Endothelial cell of umbilical vein (primary cell): Measurements from ENCODE around the gene POLE.

ENCODE experiments used
- EZH2 ChIP-seq: IDR thresholded peaks from 2 replicates; pipeline ENCODE4 v1.6.1; 2012; ENCODE audit warnings: borderline replicate concordance, low read depth, mild to moderate bottlenecking, moderate library complexity, low read length, inconsistent platforms; ENCODE audit not compliant: severe bottlenecking
- GATA2 ChIP-seq: IDR thresholded peaks from 2 replicates; pipeline ENCODE4 v1.7.0; 2011; ENCODE audit warnings: low read depth, mild to moderate bottlenecking, moderate library complexity, mixed read lengths, low read length; ENCODE audit not compliant: insufficient read length, insufficient read depth
- JUN ChIP-seq: IDR thresholded peaks from 2 replicates; pipeline ENCODE4 v1.6.1; 2011; ENCODE audit warnings: borderline replicate concordance, low read depth; ENCODE audit not compliant: insufficient read length, insufficient read depth
- MYC ChIP-seq: IDR thresholded peaks from one replicate; pipeline ENCODE4 v1.6.1; 2011; ENCODE audit warnings: mild to moderate bottlenecking, low read depth, low read length
- POLR2A ChIP-seq: IDR thresholded peaks from 2 replicates; pipeline ENCODE4 v1.6.1; 2012; ENCODE audit warnings: low read depth, mild to moderate bottlenecking, control low read depth, low read length
- POLR2AphosphoS5 ChIP-seq: IDR thresholded peaks from 2 replicates; pipeline ENCODE4 v1.6.1; 2012; ENCODE audit warnings: low read depth, mild to moderate bottlenecking, control low read depth, low read length, moderate library complexity; ENCODE audit not compliant: insufficient read depth
- TF ChIP-seq, protein P1 (sequence below), 2 donors: IDR thresholded peaks; 1 replicate in 1 of 2; 2 replicates in 1 of 2; pipeline ENCODE4 v1.5.1; 2011; ENCODE audit warnings: low read length in 2 of 2, mild to moderate bottlenecking in 2 of 2, moderate library complexity in 2 of 2, control low read depth in 1 of 2, inconsistent platforms in 1 of 2, low read depth in 1 of 2; ENCODE audit not compliant: insufficient read depth in 1 of 2; ENCODE audit errors: extremely low read depth in 1 of 2
- TF ChIP-seq, protein P2 (sequence below): IDR thresholded peaks from 2 replicates; pipeline ENCODE4 v1.6.1; 2011; ENCODE audit not compliant: insufficient read depth, insufficient read length

DNA sequence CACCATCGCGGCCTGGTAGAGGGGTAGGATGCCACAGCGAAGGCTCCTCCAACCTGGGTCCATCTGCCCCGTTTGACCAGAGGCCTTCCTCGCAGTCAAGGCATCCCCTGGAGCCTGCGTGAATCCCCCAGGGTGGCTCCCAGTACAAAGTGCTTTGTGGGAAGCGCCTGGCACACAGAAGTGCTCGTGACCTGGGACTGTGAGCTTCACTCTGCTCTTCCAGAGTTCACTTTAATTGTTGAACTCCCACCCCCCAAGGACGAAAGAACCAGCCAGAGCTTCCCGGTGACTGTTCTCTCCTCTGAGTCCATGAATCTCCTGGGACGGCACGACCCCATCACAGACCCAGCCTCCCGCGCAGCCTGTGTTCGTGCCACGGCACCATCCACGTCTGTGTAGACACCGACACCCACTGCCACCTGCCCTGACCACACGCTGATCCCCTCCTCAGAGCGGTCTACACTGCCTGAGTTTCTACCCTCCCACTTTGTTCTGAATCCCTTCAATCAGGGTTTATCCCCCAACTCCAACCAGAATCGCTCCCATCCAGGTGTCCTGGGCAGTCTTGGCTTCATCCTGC lies 52.6 kb downstream of the POLE start:
- TF ChIP-seq, protein P1, sequence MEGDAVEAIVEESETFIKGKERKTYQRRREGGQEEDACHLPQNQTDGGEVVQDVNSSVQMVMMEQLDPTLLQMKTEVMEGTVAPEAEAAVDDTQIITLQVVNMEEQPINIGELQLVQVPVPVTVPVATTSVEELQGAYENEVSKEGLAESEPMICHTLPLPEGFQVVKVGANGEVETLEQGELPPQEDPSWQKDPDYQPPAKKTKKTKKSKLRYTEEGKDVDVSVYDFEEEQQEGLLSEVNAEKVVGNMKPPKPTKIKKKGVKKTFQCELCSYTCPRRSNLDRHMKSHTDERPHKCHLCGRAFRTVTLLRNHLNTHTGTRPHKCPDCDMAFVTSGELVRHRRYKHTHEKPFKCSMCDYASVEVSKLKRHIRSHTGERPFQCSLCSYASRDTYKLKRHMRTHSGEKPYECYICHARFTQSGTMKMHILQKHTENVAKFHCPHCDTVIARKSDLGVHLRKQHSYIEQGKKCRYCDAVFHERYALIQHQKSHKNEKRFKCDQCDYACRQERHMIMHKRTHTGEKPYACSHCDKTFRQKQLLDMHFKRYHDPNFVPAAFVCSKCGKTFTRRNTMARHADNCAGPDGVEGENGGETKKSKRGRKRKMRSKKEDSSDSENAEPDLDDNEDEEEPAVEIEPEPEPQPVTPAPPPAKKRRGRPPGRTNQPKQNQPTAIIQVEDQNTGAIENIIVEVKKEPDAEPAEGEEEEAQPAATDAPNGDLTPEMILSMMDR (IDR thresholded peaks at IDR 0.05; ENCODE audit: extremely low read depth in 1 of 2, insufficient read depth in 1 of 2, low read depth in 1 of 2, low read length in 2 of 2), result no peak
- no peak for TF ChIP-seq POLR2A
- TF ChIP-seq POLR2AphosphoS5, result no peak
- TF ChIP-seq, protein P2, sequence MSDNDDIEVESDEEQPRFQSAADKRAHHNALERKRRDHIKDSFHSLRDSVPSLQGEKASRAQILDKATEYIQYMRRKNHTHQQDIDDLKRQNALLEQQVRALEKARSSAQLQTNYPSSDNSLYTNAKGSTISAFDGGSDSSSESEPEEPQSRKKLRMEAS, result no peak
- no peak for TF ChIP-seq EZH2
- no peak for TF ChIP-seq JUN
- no peak for TF ChIP-seq MYC
- TF ChIP-seq GATA2, result no peak
